NCI-H1694 (cell line): ENCODE results near the gene FGF18.

Experiments
- DNase-seq: peaks from one replicate; lab custom pipeline; 2025; lab: John Stamatoyannopoulos, UW

FGF18 gene

GRCh38 chr5:171422902-171423663, 3.6 kb downstream of the FGF18 start:
- no peak for DNase-seq

- DNase-seq, result no peak
These were observed 5.3 kb downstream of the FGF18 start for GRCh38 chr5:171424726-171425125.

- no peak for DNase-seq
These were observed 6.3 kb downstream of the FGF18 start for GRCh38 chr5:171425596-171426244.

- DNase-seq, result no peak
These were observed 6.8 kb downstream of the FGF18 start for GRCh38 chr5:171426266-171426665.

GRCh38 chr5:171426680-171427079, 7.2 kb downstream of the FGF18 start:
- no peak for DNase-seq

GRCh38 chr5:171427318-171428167, 8.1 kb downstream of the FGF18 start:
- DNase-seq, result no peak

GRCh38 chr5:171428168-171428696, 8.8 kb downstream of the FGF18 start:
- no peak for DNase-seq

- DNase-seq, result no peak
These were observed 9.5 kb downstream of the FGF18 start for GRCh38 chr5:171428809-171429542.

- DNase-seq, result no peak
These were observed 10.1 kb downstream of the FGF18 start for GRCh38 chr5:171429543-171429910.

GRCh38 chr5:171431251-171431777, 11.9 kb downstream of the FGF18 start:
- no peak for DNase-seq

- DNase-seq, result no peak
These were observed 12.6 kb downstream of the FGF18 start for GRCh38 chr5:171432076-171432475.

- DNase-seq, result no peak
These were observed 13.3 kb downstream of the FGF18 start for GRCh38 chr5:171432583-171433351.

GRCh38 chr5:171433352-171433698, 13.9 kb downstream of the FGF18 start:
- DNase-seq, result no peak

GRCh38 chr5:171433982-171434676, 14.7 kb downstream of the FGF18 start:
- DNase-seq, result no peak

- no peak for DNase-seq
These were observed 15.4 kb downstream of the FGF18 start for GRCh38 chr5:171434874-171435273.

GRCh38 chr5:171435908-171436307, 16.5 kb downstream of the FGF18 start:
- DNase-seq, result no peak

GRCh38 chr5:171436804-171437285, 17.4 kb downstream of the FGF18 start:
- no peak for DNase-seq

- no peak for DNase-seq
These were observed 17.9 kb downstream of the FGF18 start for GRCh38 chr5:171437286-171437821.

GRCh38 chr5:171438738-171439137, 19.3 kb downstream of the FGF18 start:
- no peak for DNase-seq

GRCh38 chr5:171441246-171441791, 21.9 kb downstream of the FGF18 start:
- no peak for DNase-seq
